HepG2 (cell line): ENCODE measurements around the gene P3H3. TPM values are rescaled to one million over a fixed set of nuclear protein-coding genes. Genes with fewer than 3 reads are reported as not detected.

ENCODE experiments used
- AHDC1 ChIP-seq: sonication (generic); formaldehyde crosslinking; IDR thresholded peaks from 2 replicates; pipeline ENCODE4 v1.5.1; 2020; ENCODE audit warnings: mild to moderate bottlenecking, missing genetic modification reagents, borderline replicate concordance
- ATF4 ChIP-seq, 2 experiments: fragments of 450-650 bp in 1 of 2; sonication (generic) in 1 of 2; formaldehyde crosslinking; IDR thresholded peaks; 2 replicates each; pipeline versions ENCODE4 v1.5.0 to v1.8.0; 2020 to 2022; ENCODE audit warnings: mild to moderate bottlenecking in 1 of 2, missing genetic modification reagents in 1 of 2
- CEBPB ChIP-seq: IDR thresholded peaks from 2 replicates; pipeline ENCODE4 v1.6.1; 2011; ENCODE audit warnings: low read depth, low read length, improper control_type of control experiment, borderline replicate concordance
- HNRNPLL ChIP-seq: fragments of 200-400 bp; formaldehyde crosslinking; IDR thresholded peaks from 2 replicates; pipeline ENCODE4 v1.6.1; 2017; ENCODE audit warnings: mild to moderate bottlenecking, low read depth, low read length; ENCODE audit not compliant: poor library complexity, severe bottlenecking
- KLF11 ChIP-seq: IDR thresholded peaks from 2 replicates; pipeline ENCODE4 v1.6.1; 2016; ENCODE audit warnings: missing compliant biosample characterization
- KLF16 ChIP-seq, 2 experiments: sonication (generic) in 1 of 2; formaldehyde crosslinking in 1 of 2; IDR thresholded peaks; 2 replicates each; pipeline versions ENCODE4 v1.6.1 to v1.8.0; 2016 to 2023; ENCODE audit warnings: missing genetic modification reagents in 2 of 2, missing compliant biosample characterization in 1 of 2
- KMT2A ChIP-seq: sonication (generic); formaldehyde crosslinking; IDR thresholded peaks from 2 replicates; pipeline ENCODE4 v1.4.0; 2020; ENCODE audit warnings: missing genetic modification reagents
- NR2F1 ChIP-seq, 2 experiments: fragments of 450-650 bp in 1 of 2; formaldehyde crosslinking in 1 of 2; IDR thresholded peaks; 2 replicates each; pipeline versions ENCODE4 v1.5.0 to v1.6.1; 2016 to 2020; ENCODE audit warnings: mild to moderate bottlenecking in 1 of 2, missing compliant biosample characterization in 1 of 2, missing genetic modification reagents in 1 of 2, moderate library complexity in 1 of 2
- NR2F6 ChIP-seq, 2 experiments: IDR thresholded peaks; 2 replicates each; pipeline ENCODE4 v1.6.1; 2016; ENCODE audit warnings: antibody characterized with exemption in 1 of 2, mild to moderate bottlenecking in 1 of 2
- PLRG1 ChIP-seq: fragments of 450-650 bp; conservative IDR thresholded peaks from 2 replicates; pipeline ENCODE4 v1.6.1; 2016
- POLR2AphosphoS5 ChIP-seq: IDR thresholded peaks from 2 replicates; pipeline ENCODE4 v1.6.1; 2012; ENCODE audit warnings: low read depth, low read length
- SSRP1 ChIP-seq: IDR thresholded peaks from 2 replicates; pipeline ENCODE4 v1.6.1; 2016; ENCODE audit warnings: control low read depth
- STAT6 ChIP-seq: sonication (generic); formaldehyde crosslinking; IDR thresholded peaks from 2 replicates; pipeline ENCODE4 v1.4.0; 2020; ENCODE audit warnings: missing genetic modification reagents, mild to moderate bottlenecking, borderline replicate concordance
- TBX2 ChIP-seq: sonication (generic); formaldehyde crosslinking; IDR thresholded peaks from 2 replicates; pipeline ENCODE4 v1.5.0; 2020; ENCODE audit warnings: missing genetic modification reagents, mild to moderate bottlenecking, borderline replicate concordance
- TCF12 ChIP-seq, 2 experiments: fragments of 450-650 bp in 1 of 2; sonication (generic) in 1 of 2; formaldehyde crosslinking in 1 of 2; IDR thresholded peaks; 2 replicates each; pipeline versions ENCODE4 v1.6.1 to v1.8.0; 2017 to 2022; ENCODE audit warnings: antibody characterized with exemption in 1 of 2, mild to moderate bottlenecking in 1 of 2, missing genetic modification reagents in 1 of 2, moderate library complexity in 1 of 2
- ZNF543 ChIP-seq: sonication (generic); formaldehyde crosslinking; IDR thresholded peaks from 2 replicates; pipeline ENCODE4 v1.4.0; 2020; ENCODE audit warnings: mild to moderate bottlenecking, missing genetic modification reagents
- ZNF639 ChIP-seq: conservative IDR thresholded peaks from 2 replicates; pipeline ENCODE4 v1.6.1; 2018; ENCODE audit warnings: missing genetic modification reagents
- polyA plus RNA-seq, 8 experiments: library from polyadenylated mRNA; depleted of rRNA in 3 of 8; stranded (reverse) in 7 of 8; unstranded in 1 of 8; fragments of >200 nt; fragmentation: Illumina TruSeq in 4 of 8; extraction: Trizol in 4 of 8; gene quantifications; 2 replicates each; pipeline versions ENCODE4 v1.2.1 to v1.2.3, GENCODE V29; 2011 to 2016; ENCODE audit warnings: low read depth in 4 of 8, missing spikeins in 1 of 8, mixed read lengths in 1 of 8; ENCODE audit not compliant: insufficient read depth in 1 of 8
- total RNA-seq, 5 experiments: library from RNA; depleted of rRNA; stranded (reverse); fragments of >200 nt; fragmentation: Illumina TruSeq; extraction: Trizol; gene quantifications; 2 replicates each; pipeline ENCODE4 v1.2.3, GENCODE V29; 2016; ENCODE audit warnings: low read depth in 1 of 5

P3H3 gene
- total and polyA plus RNA-seq, 2 of the 13 experiments (the other 11 are each of a cell fraction or from before 2014, with no cell fraction given): 20.1 to 20.5 TPM

- TF ChIP-seq STAT6 (CRISPR knock-in tag) (no peak), NR2F1 (CRISPR knock-in tag; IDR thresholded peaks at IDR 0.05) (no peak), ATF4 (CRISPR knock-in tag; IDR thresholded peaks at IDR 0.05) (no peak; a peak in 1 of 4 replicates), ZNF639 (CRISPR knock-in tag) (no peak), KMT2A (CRISPR knock-in tag) (no peak; the same call in 1 of the 2 replicates), ZNF543 (CRISPR knock-in tag) (no peak), PLRG1 (no peak), HNRNPLL (no peak), NR2F6 (IDR thresholded peaks at IDR 0.05) (no peak), NR2F6 (CRISPR knock-in tag; IDR thresholded peaks at IDR 0.05) (no peak), KLF16 (CRISPR knock-in tag; IDR thresholded peaks at IDR 0.05) (no peak), SSRP1 (CRISPR knock-in tag) (no peak), CEBPB (no peak), TCF12 (IDR thresholded peaks at IDR 0.05) (no peak), TCF12 (CRISPR knock-in tag; IDR thresholded peaks at IDR 0.05) (no peak), POLR2AphosphoS5 (peak; percentile 76), AHDC1 (CRISPR knock-in tag) (no peak), KLF11 (CRISPR knock-in tag) (no peak), TBX2 (0 out of 2 replicates have a peak, but pooled peaks have one; percentile 1)
These were observed 23.1 kb downstream of the P3H3 start, which contains the start of gene CDCA3 (continued) for GRCh38 chr12:6851153-6851920.
